Activated B cell treated with CpG ODN at 0.5 μM for 24 hours (primary cell): ENCODE results near the gene DEPDC5. TPM values are rescaled to one million over a fixed set of nuclear protein-coding genes. Genes with fewer than 3 reads are reported as not detected.

ENCODE experiments used
- ATAC-seq: fragments of 200-7000 bp; cut with Tn5 transposase; one replicate; pipeline ENCODE4 v1.10.0; 2021; ENCODE audit warnings: low read depth, mild to moderate bottlenecking, moderate library complexity
- CTCF ChIA-PET: fragments of 350-600 bp; sonication (Branson Sonifier 250); formaldehyde crosslinking; loops from one replicate; lab custom pipeline; 2021; ENCODE audit warnings: antibody characterized with exemption; lab: Charles Lee
- POLR2A ChIA-PET: fragments of 350-600 bp; sonication (Branson Sonifier 250); formaldehyde crosslinking; loops from one replicate; lab custom pipeline; 2021; ENCODE audit warnings: antibody characterized with exemption; lab: Charles Lee
- DNase-seq: peaks from one replicate; pipeline ENCODE4 v3.0.0; 2022
- H3K27ac Mint-ChIP-seq: one replicate; pipeline ENCODE4 v1.8.0; 2020; ENCODE audit warnings: mixed read lengths
- H3K27me3 Mint-ChIP-seq: one replicate; pipeline ENCODE4 v1.8.0; 2021; ENCODE audit warnings: mixed read lengths
- H3K36me3 Mint-ChIP-seq: one replicate; pipeline ENCODE4 v1.8.0; 2021; ENCODE audit warnings: low read depth, mixed read lengths
- H3K4me1 Mint-ChIP-seq: one replicate; pipeline ENCODE4 v1.8.0; 2021; ENCODE audit warnings: mixed read lengths
- H3K4me3 Mint-ChIP-seq: one replicate; pipeline ENCODE4 v1.8.0; 2020; ENCODE audit warnings: mild to moderate bottlenecking, mixed read lengths
- H3K9me3 Mint-ChIP-seq: one replicate; pipeline ENCODE4 v1.8.0; 2020; ENCODE audit warnings: mixed read lengths
- CTCF ChIP-seq: fragments of 200-600 bp; IDR thresholded peaks from one replicate; pipeline ENCODE4 v1.8.0; 2022; ENCODE audit warnings: antibody characterized with exemption, mild to moderate bottlenecking
- intact Hi-C: fragments of 100-400 bp; cut with micrococcal nuclease; formaldehyde crosslinking; loops from one replicate; pipeline ENCODE4 v1.15.1; 2024
- total RNA-seq: library from RNA; stranded (reverse); gene quantifications from 2 replicates; pipeline ENCODE4 v1.2.3, GENCODE V29; 2022

The DEPDC5 gene
- total RNA-seq, 1 donor from 2014 or later = 79.1 TPM

DNA sequence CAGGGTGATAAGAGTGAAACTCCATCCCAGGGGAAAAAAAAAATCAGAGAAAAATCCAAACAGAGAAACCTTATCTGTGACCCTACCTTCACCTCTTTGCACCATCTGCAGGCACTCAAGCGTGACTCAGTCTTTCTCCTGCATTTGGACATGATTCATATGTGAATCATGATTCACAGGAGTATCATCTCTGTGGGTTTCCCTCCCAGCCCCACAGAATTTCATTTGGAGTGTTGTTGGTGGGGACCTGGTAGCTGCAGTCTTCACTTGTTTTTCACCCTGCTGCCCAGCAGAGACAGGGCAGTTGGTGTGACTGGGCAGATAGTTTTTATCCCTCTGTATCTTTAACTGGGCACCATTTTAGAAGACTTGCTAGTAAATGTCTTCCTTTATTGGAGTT is 75.7 kb downstream of the DEPDC5 start:
- ATAC-seq = peak; percentile 74
- Mint-ChIP-seq H3K4me1 (peaks cover 17% of the 10 kb centered on the region), H3K27me3 (no peaks in the 10 kb centered on the region), H3K36me3 (peaks cover 82% of the 10 kb centered on the region), H3K9me3 (no peaks in the 10 kb centered on the region), H3K4me3 (no peak overlapping the region), H3K27ac (peak overlapping the region; percentile 84)
- TF ChIP-seq CTCF = no peak
- ChIA-PET POLR2A (interaction anchor here (0.7 kb wide), 1 partner anchor 140 kb away, joined by 3 read pairs; no protein-coding TSS in a partner anchor), CTCF (interaction anchor here (0.7 kb wide), 1 partner anchor 168 kb away, joined by 3 read pairs; the partner anchor contains the start of gene PISD)
- DNase-seq = no peak
- intact Hi-C loops = no loop called here

GRCh38 chr22:31830721-31831070 is 76.9 kb downstream of the DEPDC5 start:
- intact Hi-C loops = no loop called here
- no peak overlapping the region for H3K4me3 Mint-ChIP-seq
- CTCF ChIA-PET = interaction anchor here (0.7 to 1.2 kb wide), 2 partner anchors 15 to 78 kb away, joined by 3 read pairs; no protein-coding TSS in a partner anchor
- no peaks in the 10 kb centered on the region for H3K27me3 Mint-ChIP-seq
- peaks cover 17% of the 10 kb centered on the region for H3K4me1 Mint-ChIP-seq
- no peak overlapping the region for H3K27ac Mint-ChIP-seq
- no peak for ATAC-seq
- no peaks in the 10 kb centered on the region for H3K9me3 Mint-ChIP-seq
- POLR2A ChIA-PET = interaction anchor here (0.6 kb wide), 1 partner anchor 165 kb away, joined by 3 read pairs; no protein-coding TSS in a partner anchor
- H3K36me3 Mint-ChIP-seq = peaks cover 85% of the 10 kb centered on the region
- no peak for DNase-seq
- no peak for TF ChIP-seq CTCF

- intact Hi-C loops = no loop called here
- H3K27me3 Mint-ChIP-seq = no peaks in the 10 kb centered on the region
- H3K27ac Mint-ChIP-seq = no peak overlapping the region
- peaks cover 86% of the 10 kb centered on the region for H3K36me3 Mint-ChIP-seq
- H3K4me1 Mint-ChIP-seq = peaks cover 11% of the 10 kb centered on the region
- H3K4me3 Mint-ChIP-seq = no peak overlapping the region
- no peaks in the 10 kb centered on the region for H3K9me3 Mint-ChIP-seq
- no peak for ATAC-seq
- no peak for TF ChIP-seq CTCF
- ChIA-PET POLR2A (no interaction called here), CTCF (no interaction called here)
- no peak for DNase-seq
These were observed 80.1 kb downstream of the DEPDC5 start for GRCh38 chr22:31833930-31834329.

DNA sequence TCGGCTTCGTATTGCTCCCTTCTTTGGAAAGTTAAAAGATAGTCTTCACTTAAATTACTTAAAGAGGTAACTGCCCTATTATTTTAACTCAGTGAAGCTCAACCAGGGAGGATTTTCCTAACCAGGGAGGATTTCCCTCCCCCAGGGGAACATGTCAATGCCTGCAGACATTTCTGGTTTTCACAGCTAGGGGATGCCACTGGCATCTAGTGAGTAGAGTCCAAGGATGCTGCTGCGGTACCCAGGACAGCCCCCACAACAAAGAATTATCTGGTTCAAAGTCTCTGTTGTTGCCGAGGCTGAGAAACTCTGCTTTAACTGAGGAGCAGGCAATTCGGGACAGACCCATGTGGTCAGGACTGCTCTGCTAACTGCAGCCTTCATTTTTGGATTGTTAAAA is 82.2 kb downstream of the DEPDC5 start:
- no peak for TF ChIP-seq CTCF
- POLR2A ChIA-PET = interaction anchor here (0.5 kb wide), 1 partner anchor 23 kb away, joined by 6 read pairs; no protein-coding TSS in a partner anchor
- no peak for ATAC-seq
- H3K27me3 Mint-ChIP-seq = no peaks in the 10 kb centered on the region
- intact Hi-C loops = no loop called here
- no peak overlapping the region for H3K4me3 Mint-ChIP-seq
- H3K27ac Mint-ChIP-seq = no peak overlapping the region
- CTCF ChIA-PET = no interaction called here
- peaks cover 89% of the 10 kb centered on the region for H3K36me3 Mint-ChIP-seq
- no peak for DNase-seq
- H3K4me1 Mint-ChIP-seq = peaks cover 5% of the 10 kb centered on the region
- H3K9me3 Mint-ChIP-seq = no peaks in the 10 kb centered on the region

DNA sequence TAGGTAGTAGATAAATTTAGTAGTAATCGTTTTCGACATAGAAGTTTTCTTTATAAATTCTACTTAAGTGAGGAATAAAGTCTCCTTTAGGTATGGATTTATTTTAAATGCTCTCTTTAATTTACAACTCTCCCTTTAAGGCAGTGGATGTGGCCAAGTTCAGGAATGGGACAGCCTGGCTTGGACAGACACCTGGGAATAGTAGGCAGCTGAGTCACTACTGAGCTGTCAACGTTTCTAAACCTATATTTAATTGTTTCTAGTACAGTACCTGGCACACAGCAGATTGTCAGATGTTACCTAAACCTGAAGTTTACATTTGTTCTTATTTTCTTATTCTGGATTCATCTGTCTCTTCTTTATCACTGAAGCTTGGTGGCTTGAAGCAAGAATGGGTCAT is 85.1 kb downstream of the DEPDC5 start:
- H3K27ac Mint-ChIP-seq = no peak overlapping the region
- H3K4me1 Mint-ChIP-seq = peaks cover 10% of the 10 kb centered on the region
- peaks cover 90% of the 10 kb centered on the region for H3K36me3 Mint-ChIP-seq
- ATAC-seq (no peak), DNase-seq (no peak)
- intact Hi-C loops = no loop called here
- H3K4me3 Mint-ChIP-seq = no peak overlapping the region
- ChIA-PET POLR2A (interaction anchor here (1.0 kb wide), 1 partner anchor 53 kb away, joined by 3 read pairs; no protein-coding TSS in a partner anchor), CTCF (no interaction called here)
- no peaks in the 10 kb centered on the region for H3K27me3 Mint-ChIP-seq
- no peak for TF ChIP-seq CTCF
- H3K9me3 Mint-ChIP-seq = no peaks in the 10 kb centered on the region
